ENCODE measurements around the gene MEIKIN.

DNA sequence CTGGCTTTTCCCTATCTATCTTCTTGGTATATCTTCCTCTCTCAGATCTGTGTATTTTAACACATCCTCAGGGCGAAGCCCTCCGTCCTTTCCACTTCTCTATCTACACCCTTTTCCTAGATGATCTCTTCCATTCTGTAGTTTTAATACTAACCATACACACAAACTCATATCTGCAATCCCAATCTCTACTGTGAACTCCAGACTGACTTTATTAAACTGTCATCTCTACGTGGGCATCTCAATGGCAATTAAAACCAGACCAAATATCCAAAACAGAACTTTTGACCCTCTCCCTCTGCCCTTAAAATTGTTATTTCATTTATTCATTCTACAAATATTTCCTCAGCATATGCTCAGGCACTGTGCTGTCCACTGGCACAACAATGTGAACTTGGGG is 155.7 kb downstream of the MEIKIN start:
- TF ChIP-seq CTCF (IDR thresholded peaks at IDR 0.05) (no peak), EZH2phosphoT487 (IDR thresholded peaks at IDR 0.05) (no peak), EZH2 (IDR thresholded peaks at IDR 0.05) (no peak)
